HG03175 (cell line): ENCODE measurements around the gene TAOK3.
"Not testable (repeated sequence)": the region's sequence is repeated elsewhere in the genome, so short reads cannot be mapped to it uniquely, and the experiment has no call there.

Source experiments
- ATAC-seq: cut with Tn5 transposase; IDR thresholded peaks from one replicate; pipeline ENCODE4 v1.9.1; 2021; ENCODE audit warnings: mild to moderate bottlenecking, moderate library complexity; ENCODE audit not compliant: unreplicated experiment

Gene TAOK3

DNA sequence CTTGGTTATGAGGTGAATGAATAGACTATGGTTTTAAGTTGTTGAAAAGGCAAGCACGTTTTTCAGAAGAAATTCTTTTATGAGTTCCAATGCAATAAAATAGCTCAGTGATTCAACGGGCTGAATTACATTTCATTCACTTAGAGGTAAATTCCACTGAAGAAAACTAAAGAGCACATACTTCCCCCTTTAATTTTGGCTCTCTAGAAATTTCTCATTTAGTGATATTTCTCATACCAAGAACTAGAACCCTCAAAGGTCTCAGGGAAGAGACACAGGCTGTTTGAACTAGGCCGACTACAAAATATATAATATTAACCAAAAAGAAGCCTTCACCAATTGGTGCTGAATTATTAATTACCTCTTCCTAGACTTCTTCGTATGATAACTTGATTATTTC is 68.6 kb downstream of the TAOK3 start:
- no peak for ATAC-seq

DNA sequence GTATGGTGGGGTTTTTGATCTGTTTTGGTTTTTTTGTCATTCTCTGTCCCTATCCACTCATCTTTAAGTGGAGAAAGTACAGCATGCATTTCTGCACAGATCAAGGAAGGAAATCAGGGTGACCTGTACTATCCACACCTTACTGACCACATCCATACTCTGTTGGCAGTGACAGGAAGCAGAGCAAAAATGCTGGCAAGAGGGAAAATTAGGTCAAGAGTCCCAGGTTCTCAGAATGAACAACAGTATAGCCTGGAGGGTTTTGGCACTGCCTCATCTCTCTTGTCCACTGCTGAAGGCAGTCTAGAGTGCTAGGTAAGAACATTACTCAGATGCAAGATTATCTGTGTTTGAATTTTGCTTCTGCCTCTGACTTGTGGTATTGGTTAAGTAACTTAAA is 70.7 kb downstream of the TAOK3 start:
- no peak for ATAC-seq

DNA sequence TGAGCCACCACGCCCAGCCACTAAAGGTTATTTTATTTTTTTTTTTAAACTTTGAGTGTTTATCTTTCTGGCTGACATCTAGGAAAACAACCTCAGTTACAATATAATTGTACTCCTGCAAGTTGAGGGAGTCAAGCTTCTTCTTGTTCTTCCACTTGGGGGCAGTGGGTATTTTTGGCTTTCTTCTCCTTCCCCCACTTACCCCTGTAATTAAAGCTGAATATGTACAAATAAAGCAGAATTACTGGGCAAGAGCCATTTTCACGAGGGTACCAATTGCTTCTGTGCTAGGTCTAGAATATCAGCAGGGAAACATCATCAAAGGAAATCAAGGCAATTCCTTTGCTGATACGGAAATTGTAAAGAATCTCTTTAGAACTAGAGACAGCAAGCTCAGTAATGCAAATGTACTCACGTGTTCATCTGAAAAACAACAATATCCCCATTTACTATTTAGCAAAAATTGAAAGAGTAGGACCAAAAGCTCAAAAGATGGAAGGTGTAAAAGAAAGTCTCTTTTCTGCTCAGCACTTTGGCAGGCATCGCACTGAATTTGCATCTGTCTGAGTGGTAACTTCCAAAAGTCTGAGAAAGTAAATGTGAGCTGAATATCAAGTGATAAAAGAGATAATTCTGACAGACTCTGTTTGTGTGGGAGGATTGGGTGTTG is 72.8 kb downstream of the TAOK3 start:
- ATAC-seq, result no peak

DNA sequence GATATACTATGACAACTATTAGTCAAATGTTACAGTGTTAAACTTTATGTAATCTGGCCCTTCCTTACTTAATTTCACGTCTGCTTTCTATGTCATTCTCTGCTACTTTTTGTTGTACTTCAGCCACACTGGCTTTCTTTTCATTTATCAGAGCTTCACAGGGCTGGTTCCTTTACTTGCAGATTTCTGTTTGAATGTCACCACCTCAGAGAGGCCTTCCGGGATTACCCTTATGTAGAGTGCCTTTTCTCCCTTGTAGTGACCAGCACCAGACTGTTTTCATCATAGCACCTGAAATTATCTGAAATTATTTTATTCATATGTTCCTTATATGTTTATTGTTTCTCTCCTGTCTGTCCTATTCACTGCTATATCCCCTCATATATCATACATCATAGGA is 75.4 kb downstream of the TAOK3 start:
- no peak for ATAC-seq

DNA sequence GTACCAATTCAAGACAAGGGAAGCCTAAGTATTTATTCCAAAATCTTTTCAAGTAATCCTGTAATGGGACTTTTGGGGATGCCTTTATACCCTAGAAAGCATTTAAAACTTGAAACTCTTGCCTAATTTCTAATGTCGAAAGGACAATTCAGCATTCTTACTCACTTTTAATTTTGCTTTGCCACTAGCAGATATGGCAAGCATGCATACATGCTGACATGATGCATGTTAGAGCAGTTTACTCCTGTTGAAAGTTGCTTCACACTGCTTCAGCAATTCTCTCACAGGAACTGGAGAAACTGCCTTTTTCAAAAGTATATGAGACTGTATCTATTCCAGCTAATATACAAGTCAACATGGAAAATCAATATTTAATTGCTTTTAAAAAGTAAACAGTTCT is 79.9 kb downstream of the TAOK3 start:
- ATAC-seq, result no peak

DNA sequence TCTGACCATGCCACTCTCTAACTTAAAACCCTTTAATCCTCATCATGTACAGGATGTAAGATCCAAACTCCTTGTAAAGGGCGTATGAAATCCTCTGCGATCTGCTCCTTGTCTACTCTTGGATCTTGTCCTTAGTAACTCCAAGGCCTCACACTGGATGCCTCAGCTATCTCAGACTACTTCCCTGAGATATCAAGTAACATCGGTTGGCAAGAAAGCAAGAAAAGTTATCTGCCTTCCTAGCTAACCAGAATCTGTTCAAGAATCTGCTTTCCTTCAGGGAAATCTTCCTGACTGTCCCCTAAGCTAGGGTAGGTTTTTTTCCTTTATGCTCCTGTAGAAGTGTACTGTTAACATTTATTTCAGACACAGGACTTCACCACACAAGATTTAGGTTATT is 82.6 kb downstream of the TAOK3 start:
- no peak for ATAC-seq

DNA sequence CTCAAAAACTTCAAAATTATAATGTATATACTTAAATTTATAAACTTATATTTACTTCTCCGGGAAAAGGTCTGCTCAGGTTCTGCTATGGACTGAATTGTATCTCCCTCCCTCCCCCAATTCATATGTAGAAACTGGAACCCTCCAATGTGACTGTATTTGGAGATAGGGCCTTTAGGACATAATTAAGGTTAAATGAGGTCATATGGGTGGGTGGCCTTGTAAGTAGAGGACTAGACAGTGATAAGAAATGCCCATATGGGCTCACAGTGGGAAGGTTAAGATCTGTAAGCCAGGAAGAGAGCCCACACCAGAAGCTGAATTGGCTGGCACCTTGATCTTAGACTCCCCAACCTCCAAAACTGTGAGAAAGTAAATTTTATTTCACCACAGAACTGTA is 84.5 kb downstream of the TAOK3 start:
- ATAC-seq, result no peak

DNA sequence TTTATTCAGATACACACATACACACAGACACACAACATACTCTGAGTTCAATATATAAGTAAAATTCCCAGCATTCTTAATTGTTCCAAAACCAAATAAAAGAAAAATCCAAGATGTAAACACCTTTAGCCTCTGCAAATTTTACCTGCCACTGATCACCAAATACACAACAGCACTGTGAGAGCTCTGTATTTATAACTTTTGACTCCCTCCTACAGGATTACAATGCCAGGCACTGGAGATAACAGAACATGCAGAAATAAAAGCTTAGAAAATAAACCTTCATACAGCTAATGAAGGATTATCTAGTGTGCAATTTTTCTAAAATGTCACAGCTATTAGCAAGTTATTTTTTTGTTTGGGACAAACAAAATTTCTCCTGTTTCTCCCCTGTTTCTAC is 85.0 kb downstream of the TAOK3 start:
- no peak for ATAC-seq

DNA sequence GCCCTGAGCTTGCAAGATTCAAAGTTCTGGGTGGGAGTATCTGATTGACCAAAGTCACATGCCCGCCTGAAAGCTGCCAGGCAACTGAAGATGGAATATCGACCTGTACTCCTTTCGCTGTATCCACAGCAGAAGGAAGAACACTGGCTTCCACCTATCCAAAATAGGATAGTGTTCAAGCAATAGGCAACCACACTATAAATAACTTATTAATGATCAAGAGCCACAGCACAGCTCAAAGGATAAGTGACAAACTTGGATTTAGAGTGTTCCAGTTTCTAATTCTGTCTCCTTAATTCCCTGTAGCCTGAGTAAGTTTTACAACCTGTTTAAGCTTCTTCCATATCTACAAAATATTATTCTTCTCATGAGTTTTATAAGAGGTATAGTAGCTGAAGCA is 89.9 kb downstream of the TAOK3 start:
- ATAC-seq, result no peak

DNA sequence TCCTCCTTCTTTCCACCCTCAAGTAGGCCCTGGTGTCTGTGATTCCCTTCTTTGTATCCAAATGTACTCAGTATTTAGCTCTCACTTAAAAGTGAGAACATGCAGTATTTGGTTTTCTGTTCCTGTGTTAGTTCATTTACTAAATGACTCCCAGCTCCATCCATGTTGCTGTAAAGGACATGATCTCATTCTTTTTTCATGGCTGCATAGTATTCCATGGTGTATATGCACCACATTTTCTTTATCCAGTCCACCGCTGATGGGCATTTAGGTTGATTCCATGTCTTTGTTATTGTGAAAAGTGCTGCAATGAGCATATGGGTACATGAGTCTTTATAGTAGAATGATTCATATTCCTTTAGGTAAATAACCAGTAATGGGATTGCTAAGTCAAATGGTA is 94.4 kb downstream of the TAOK3 start:
- not testable (repeated sequence) for ATAC-seq

DNA sequence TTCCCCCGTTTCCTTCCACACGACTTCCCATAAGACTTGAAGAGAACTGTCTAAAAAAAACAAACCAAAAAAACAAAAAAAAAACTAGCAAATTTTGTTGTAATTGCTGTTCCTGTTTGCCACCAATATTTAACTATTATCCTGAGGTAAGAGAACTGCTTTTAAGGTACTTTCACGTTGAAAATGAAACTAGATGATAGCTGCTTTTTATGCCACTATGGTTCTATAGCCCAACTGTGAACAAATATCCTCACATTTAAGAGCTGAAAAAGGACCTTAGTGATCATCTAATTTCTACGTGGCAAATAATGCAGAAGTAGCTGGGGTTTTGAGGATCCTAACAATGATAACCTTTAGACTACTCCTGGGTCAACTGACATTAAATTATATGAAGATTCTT is 98.6 kb downstream of the TAOK3 start:
- no peak for ATAC-seq

DNA sequence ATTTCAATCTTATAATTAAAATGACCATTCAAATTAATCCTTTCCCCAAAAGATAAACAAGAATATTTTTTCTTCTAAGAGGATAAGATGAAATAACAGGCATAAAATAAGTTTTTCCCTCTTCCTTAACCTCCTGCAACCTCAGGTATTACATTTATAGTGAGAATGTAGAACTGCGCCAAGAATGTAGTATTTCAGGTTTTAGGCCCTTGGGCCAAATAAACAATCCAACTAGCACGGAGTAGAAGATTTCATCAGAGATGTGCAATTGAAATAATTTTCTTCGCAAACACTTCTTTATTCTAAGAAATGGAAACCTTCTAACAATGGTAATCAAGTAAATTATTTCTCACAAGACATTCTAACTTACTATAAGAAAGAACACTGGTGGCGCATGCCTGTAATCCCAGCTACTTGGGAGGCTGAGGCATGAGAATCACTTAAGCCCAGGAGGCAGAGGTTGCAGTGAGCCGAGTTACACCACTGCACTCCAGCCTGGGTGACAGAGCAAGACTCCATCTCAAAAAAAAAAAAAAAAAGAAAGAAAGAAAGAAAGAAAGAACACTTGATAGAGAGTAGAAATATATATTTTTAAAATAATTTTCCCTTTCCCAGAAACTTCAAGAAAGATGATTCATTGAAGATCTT is 100.8 kb downstream of the TAOK3 start:
- ATAC-seq, result no peak

DNA sequence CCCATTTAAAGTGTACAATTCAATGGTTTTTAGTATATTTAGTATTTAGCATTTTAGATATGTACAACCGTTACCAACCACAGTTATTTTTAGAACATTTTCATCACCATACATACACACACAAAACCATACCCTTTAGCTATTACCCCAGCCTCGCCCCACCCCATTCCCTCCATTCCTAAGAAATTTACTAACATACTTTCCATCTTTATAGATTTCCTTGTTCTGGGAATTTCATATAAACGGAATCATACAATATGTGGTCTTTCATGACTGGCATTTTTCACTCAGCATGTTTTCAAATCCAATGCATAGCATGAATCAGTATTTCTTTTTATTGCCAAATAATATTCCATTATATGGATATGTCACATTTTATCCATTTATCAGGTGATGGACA is 101.5 kb downstream of the TAOK3 start:
- no peak for ATAC-seq

DNA sequence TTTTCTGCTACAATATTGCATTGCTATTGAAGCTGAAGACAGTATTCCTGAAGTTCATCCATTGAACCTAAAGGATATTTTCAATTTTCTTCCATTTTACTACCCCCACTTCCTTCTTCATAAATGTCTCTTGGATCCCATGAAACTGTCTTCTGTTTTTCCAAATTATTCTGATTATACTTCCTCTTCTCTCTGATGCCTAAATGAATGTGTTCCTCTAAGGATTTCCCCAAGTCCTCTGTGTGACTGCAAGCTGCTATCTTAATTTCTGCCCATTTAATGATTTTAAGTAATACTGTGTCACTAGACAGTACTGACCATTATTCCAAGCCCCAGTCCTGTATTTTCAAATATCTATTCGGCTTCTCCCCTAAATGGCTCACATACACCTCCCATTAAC is 102.9 kb downstream of the TAOK3 start:
- ATAC-seq, result no peak

DNA sequence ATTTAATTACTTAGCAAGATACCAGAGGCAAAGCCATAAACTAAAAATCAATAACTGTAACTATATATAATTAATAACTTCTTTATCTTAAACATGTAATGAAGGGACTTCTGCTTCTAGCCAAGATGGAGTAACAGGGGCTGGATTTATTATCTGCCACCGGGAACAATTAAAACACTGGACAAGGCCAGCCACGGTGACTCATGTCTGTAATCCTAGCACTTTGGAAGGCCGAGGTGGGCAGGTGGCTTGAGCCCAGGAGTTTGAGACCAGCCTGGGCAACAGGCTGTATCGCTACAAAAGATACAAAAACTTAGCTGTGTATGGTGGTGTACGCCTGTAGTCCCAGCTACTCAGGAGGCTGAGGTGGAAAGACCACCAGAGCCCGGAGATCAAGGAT is 113.6 kb downstream of the TAOK3 start:
- ATAC-seq, result no peak

DNA sequence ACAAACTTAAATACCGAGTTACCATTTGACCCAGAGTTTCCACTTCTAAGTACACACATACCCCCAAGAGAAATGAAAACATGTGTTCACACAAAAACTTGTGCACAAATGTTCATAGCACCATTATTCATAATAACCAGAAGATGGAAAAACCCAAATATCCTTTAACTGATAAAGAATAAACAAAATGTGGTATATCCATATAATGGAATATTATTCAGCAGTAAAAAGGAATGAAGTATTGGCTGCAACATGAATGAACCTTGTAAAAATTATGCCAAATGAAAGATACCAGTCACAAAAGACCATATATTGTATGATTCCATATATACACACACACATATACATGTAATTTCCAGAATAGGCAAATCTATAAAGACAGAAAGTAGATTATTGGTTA is 116.4 kb downstream of the TAOK3 start:
- ATAC-seq, result no peak

DNA sequence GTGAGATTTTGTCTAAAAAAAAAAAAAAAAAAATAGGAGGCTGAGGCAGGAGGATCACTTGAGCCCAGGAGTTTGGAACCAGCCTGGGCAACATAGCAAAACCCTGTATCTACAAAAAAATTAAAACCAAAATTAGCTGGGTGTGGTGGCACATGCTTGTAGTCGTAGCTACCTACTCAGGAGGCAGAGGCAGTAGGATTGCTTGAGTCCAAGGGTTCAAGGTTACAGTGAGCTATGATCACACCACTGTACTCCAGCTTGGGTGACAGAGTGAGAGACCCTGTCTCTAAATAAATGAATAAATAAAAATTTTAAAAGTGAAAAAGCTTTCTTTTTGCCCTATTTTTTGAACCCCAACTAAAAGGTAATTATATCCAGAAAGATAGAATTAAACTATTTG is 123.2 kb downstream of the TAOK3 start:
- no peak for ATAC-seq

DNA sequence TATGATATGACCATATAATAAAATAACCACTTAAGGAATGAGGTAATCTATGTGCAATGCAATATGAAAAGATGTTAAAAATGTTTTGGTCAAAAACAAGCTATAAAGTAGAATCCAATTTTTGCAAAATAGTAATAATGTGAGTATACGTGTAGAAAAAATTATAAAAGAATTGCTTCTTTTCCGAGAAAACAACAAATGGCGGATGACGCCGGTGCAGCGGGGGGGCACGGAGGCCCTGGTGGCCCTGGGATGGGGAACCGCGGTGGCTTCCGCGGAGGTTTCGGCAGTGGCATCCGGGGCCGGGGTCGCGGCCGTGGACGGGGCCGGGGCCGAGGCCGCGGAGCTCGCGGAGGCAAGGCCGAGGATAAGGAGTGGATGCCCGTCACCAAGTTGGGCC is 126.8 kb downstream of the TAOK3 start:
- not testable (repeated sequence) for ATAC-seq

DNA sequence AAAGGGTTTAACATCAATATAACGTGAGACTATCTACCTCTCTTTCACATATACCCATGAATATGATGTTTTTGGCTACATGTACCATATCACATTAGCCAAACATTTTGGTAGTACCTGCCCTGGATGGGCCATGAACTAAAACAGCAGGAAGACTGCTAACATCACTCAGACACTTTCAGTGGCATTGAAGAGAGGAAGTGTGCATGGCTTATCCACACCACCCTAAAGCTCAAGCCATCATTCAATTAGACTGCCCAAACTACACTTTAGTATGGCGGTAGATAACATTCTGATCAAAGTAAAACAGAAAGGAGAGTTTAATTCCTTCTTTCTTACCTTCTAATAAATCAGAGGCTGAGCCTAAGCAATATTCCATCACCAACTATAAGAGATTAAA is 133.8 kb downstream of the TAOK3 start:
- peak; percentile 41 for ATAC-seq

DNA sequence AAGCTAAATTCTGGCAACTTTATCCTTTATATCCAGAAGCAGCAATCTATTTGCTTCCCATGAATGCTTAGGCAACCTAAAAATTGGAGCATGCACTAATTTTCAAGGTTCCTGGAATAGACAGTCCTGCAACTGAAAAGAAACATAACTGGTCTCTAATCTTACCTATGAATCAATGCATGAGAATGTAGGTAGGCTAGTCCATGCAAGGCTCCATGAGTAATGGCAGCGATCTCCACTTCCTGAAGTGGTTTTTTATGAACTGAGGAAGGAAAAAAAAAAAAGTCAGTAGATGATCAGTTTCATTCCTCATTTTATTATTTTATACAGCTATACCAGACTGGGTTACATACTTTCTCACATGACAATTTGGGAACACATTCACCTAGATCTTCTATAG is 134.8 kb downstream of the TAOK3 start:
- ATAC-seq, result no peak

DNA sequence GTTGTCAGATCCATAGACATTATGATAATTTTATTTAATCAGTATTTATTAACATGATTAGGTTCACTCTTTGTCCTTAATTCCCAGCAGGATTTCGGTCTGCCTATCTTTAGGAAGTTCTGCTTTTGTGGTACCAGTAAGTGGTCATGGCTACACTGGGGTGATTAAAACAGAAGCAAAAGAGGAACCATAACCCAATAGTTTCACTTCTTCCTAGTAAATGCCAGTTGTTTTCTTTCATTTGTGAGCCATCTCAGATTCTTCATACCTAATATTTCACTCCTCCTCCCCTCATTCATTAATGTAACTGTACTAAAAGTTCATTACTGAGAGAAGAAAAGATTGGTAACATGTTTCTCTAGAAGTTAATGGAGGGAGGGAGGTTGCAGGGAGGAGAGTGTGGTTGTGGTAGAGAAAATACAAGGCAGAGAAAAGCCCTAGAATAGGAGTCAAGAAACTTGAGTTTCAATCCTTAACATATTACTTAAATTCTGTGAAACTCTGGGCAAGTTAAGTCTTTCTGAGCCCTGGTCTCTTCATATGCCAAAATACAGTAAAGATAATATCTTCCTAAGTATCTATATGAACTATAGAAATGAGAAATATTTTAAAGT is 135.5 kb downstream of the TAOK3 start:
- ATAC-seq, result peak; percentile 95

DNA sequence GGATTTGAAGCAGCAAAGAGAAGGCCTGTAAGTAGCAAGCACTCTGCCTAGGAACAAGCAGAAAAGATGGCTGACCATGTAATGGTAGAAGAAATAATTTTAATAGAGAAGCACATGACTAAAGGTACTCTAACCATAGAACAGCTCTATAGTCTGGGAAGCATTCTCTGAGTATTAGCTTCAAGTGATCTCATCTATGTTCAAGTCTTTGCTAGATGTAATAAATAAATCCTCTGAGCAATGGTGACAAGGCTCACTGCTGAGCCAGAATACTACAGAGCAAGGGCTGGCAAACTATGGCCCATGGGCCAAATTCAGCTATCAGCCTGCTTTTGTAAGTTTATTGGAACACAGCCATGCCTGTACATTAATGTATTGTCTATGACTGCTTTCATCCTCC is 152.0 kb downstream of the TAOK3 start:
- ATAC-seq, result no peak

DNA sequence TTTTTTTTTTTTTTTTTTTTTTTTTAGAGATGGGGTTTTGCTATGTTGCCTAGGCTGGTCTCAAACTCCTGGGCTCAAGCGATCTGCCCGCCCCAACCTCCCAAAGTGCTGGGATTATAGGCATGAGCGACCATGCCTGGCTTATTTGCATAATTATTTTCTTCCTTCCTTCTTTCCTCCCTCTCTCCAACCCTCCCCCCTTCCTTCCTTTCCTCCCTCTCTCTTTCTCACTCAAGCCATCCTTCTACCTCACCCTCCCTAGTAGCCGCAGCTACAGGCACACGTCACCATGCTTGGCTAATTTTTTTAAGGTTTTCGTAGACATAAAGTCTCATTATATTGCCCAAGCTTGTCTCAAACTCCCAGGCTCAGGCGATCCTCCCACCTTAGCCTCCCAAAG is 152.9 kb downstream of the TAOK3 start:
- ATAC-seq, result no peak
